Psoas muscle (tissue), 8 donors: ENCODE data around the gene CHTOP. TPM values are rescaled to one million over a fixed set of nuclear protein-coding genes. Genes with fewer than 3 reads are reported as not detected.

Experiments
- ATAC-seq, 4 donors: fragments of 200-7000 bp; cut with Tn5 transposase; one replicate each; pipeline ENCODE4 v1.9.1; 2020; ENCODE audit warnings: moderate library complexity in 3 of 4, mild to moderate bottlenecking in 2 of 4
- DNase-seq, 2 donors: peaks; one replicate each; pipeline ENCODE4 v3.0.0-alpha.2; 2020
- H3K27ac ChIP-seq: fragments of 200-600 bp; one replicate; pipeline ENCODE4 v1.8.0; 2022
- H3K27me3 ChIP-seq, 3 donors: fragments of 200-600 bp in 1 of 3; one replicate each; pipeline versions ENCODE4 v1.6.1 to v1.8.0; 2013 to 2022; ENCODE audit warnings: low read length in 2 of 3, mild to moderate bottlenecking in 2 of 3, moderate library complexity in 1 of 3; ENCODE audit not compliant: insufficient read depth in 3 of 3
- H3K36me3 ChIP-seq, 2 donors: fragments of 200-600 bp in 1 of 2; one replicate each; pipeline versions ENCODE4 v1.6.1 to v1.8.0; 2013 to 2022; ENCODE audit warnings: low read depth in 1 of 2, mild to moderate bottlenecking in 1 of 2, moderate library complexity in 1 of 2; ENCODE audit not compliant: insufficient read depth in 1 of 2
- H3K4me1 ChIP-seq: fragments of 200-600 bp; one replicate; pipeline ENCODE4 v1.8.0; 2022
- H3K4me3 ChIP-seq: fragments of 200-600 bp; one replicate; pipeline ENCODE4 v1.8.0; 2022; ENCODE audit warnings: mild to moderate bottlenecking
- H3K9me3 ChIP-seq: fragments of 200-600 bp; one replicate; pipeline ENCODE4 v1.8.0; 2022
- WGBS, 3 donors: extraction: QIAGEN DNeasy Blood & Tissue Kit; methylation state at CpG; one replicate each; pipeline versions ENCODE4 v1.1.6 to v1.1.7; 2013; 5-methylcytosine and 5-hydroxymethylcytosine counted together
- intact Hi-C, 2 donors: fragments of 100-400 bp; cut with DNase I; formaldehyde crosslinking; loops; one replicate each; pipeline versions ENCODE4 v1.11.0 to v1.14.2; 2022
- polyA plus RNA-seq, 3 donors: library from polyadenylated mRNA; stranded (reverse); fragments of 200-250 nt; gene quantifications; one replicate each; pipeline ENCODE4 v1.2.3, GENCODE V29; 2013
- total RNA-seq, 4 donors: library from RNA; stranded (reverse); fragmentation: NEBNext Ultra II Directional in 2 of 4; extraction: Animal tissue kit (Norgen Biotek cat#: 25700) in 2 of 4; gene quantifications; one replicate each; pipeline versions ENCODE4 v1.2.1 to v1.2.4, GENCODE V29; 2021 to 2023
- TF ChIP-seq, protein P1 (sequence below): fragments of 200-600 bp; IDR thresholded peaks from one replicate; pipeline ENCODE4 v1.8.0; 2022; ENCODE audit warnings: antibody characterized with exemption
- donor health status: healthy with polysubstance abuse.
- donor health status: DM: no; HTN: no; CAD: no; lungs with moderate emphysema.
- donor health status: Bipolar disorder and iron deficiency.
- donor health status: healthy.
- donor health status: DM: yes; HTN: yes; CAD: no.
- donor health status: DM: no; HTN: no; CAD: no.
- donor health status: DM: no; HTN: no; CAD: no.
- donor health status: DM: yes; HTN: yes; CAD: no.

Gene CHTOP
- total and polyA plus RNA-seq, 7 donors: 71.1 to 122 (median 87.7) TPM

DNA sequence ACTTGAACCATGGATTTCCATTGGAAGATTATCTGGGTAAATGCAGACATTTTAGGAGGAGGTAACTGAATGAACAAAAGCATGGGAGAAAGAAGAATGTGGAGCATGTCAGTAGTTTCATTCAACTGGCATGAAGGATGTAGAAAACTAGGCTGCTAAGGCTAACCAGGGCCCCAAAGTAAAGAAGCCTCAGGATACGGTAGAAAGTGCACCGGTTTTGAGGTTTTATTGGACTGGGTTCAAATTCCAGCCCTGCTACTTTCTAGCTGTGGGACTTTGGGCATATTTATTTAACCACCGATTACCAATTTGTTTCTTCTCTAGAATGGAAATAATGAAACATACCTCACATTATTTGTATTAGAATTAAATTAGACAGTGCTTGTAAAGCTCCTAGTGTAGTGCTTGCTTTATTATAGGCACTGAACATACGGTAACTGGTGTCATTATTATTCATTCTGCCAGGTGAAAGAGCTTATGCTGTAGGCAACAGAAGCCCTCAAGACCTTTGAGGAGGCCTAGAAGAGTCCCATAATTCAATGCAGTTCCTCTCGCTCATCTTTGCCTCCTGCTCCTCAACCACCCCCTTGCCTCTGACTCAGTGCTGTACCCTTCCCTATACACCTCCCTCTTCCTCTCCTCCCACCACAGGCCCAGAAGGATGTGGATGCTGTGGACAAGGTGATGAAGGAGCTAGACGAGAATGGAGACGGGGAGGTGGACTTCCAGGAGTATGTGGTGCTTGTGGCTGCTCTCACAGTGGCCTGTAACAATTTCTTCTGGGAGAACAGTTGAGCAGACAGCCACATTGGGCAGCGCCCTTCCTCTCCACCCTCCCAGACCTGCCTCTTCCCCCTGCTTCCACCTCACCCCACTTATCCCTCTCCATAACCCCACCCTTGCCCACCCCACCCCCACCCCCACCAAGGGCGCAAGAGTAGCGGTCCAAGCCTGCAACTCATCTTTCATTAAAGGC lies 2.5 kb upstream of the CHTOP start:
- ATAC-seq: no peak
- WGBS, 3 donors: 69 to 83% (median 70%) methylated on average over 10 of the region's 10 CpGs
- Histone ChIP-seq H3K27ac (peak overlapping the region; percentile 100), H3K4me3 (peak overlapping the region; percentile 66), H3K27me3 (no peaks in the 10 kb centered on the region), H3K36me3 (peaks cover under 1 to 25% of the 10 kb centered on the region in 2 donors), H3K9me3 (no peaks in the 10 kb centered on the region), H3K4me1 (peaks cover 46% of the 10 kb centered on the region)
- TF ChIP-seq, protein P1, sequence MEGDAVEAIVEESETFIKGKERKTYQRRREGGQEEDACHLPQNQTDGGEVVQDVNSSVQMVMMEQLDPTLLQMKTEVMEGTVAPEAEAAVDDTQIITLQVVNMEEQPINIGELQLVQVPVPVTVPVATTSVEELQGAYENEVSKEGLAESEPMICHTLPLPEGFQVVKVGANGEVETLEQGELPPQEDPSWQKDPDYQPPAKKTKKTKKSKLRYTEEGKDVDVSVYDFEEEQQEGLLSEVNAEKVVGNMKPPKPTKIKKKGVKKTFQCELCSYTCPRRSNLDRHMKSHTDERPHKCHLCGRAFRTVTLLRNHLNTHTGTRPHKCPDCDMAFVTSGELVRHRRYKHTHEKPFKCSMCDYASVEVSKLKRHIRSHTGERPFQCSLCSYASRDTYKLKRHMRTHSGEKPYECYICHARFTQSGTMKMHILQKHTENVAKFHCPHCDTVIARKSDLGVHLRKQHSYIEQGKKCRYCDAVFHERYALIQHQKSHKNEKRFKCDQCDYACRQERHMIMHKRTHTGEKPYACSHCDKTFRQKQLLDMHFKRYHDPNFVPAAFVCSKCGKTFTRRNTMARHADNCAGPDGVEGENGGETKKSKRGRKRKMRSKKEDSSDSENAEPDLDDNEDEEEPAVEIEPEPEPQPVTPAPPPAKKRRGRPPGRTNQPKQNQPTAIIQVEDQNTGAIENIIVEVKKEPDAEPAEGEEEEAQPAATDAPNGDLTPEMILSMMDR: no peak
- intact Hi-C loops: no loop called here
- no peak for DNase-seq

DNA sequence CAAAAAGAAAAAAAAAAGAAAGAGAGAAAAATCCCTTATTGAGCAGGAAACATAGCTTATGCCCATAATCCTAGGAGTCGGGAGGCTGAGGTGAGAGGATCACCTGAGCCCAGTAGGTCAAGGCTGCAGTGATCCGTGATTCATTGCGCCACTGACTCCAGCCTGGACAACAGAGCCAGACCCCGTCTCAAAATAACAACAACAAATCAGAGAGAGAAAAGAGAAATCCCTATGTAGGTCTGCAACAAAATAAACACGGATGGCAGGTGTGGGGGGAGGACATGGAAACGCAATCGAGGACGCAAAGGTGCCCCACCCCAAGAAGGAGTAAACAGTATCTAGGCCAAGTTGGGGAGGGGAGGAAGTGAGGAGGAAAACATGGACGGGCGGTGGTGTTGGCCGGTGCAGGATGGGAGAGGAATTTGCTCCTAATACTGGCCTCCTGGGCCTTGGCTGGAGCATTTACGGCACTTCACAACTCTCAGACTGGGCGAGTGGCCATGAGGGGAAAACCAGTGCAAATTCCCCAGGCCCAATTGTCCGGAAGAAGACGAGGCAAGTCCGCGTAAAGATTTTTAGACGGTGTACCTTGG lies 609 bp upstream of the CHTOP start:
- peak overlapping the region; percentile 100 for H3K27ac ChIP-seq
- ATAC-seq (peak; percentile 5 to 34 (median 20)), DNase-seq (no peak)
- intact Hi-C loops: no loop called here
- TF ChIP-seq, protein P1: no peak
- no peaks in the 10 kb centered on the region for H3K9me3 ChIP-seq
- H3K4me3 ChIP-seq: peak overlapping the region; percentile 99
- H3K36me3 ChIP-seq: peaks cover 7 to 44% of the 10 kb centered on the region in 2 donors
- no peaks in the 10 kb centered on the region for H3K27me3 ChIP-seq
- 20 to 41% (median 20%) methylated on average over 18 of the region's 18 CpGs for WGBS, 3 donors
- H3K4me1 ChIP-seq: peaks cover 53% of the 10 kb centered on the region

DNA sequence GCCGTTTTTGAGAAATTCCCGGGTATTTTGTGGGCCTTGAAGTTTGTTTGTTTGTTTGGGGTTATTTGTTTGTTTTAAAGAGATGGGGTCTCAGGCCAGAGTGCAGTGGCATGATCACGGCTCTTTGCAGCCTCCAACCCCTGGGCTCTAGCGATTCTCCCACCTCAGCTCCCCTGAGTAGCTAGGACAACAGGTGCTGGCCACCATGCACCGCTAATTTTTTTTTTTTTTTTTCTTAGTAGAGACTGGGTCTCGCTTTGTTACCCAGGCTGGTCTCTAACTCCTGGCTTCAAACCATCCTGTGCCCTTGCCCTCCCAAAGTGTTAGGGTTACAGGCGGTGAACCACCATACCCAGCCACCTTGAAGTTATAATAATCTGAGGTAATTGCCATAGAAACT lies 2.0 kb downstream of the CHTOP start:
- ATAC-seq (no peak), DNase-seq (no peak)
- Histone ChIP-seq H3K4me3 (peak overlapping the region; percentile 99), H3K9me3 (no peaks in the 10 kb centered on the region), H3K27ac (peak overlapping the region; percentile 100), H3K27me3 (no peaks in the 10 kb centered on the region), H3K36me3 (peaks cover 11 to 68% of the 10 kb centered on the region in 2 donors), H3K4me1 (peaks cover 65% of the 10 kb centered on the region)
- intact Hi-C loops: no loop called here
- TF ChIP-seq, protein P1: no peak
- 51 to 61% (median 54%) methylated on average over 7 of the region's 7 CpGs for WGBS, 3 donors

DNA sequence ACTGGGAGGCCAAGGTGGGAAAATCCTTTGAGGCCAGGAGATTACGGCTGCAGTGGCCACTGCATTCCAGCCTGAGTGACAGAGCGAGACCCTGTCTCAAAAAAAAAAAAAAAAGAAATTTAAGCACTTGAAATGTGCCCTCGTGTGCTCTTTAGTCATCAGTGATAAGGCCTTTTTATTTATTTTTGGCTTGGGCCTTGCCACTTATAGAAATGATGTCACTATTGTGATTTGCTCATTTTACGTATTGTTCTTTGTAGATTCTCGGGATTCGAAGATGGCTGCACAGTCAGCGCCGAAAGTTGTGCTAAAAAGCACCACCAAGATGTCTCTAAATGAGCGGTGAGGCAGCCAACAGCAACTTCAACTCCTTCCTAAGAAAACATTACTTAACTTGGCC lies 2.4 kb downstream of the CHTOP start:
- H3K27ac ChIP-seq: peak overlapping the region; percentile 100
- peak overlapping the region; percentile 99 for H3K4me3 ChIP-seq
- DNase-seq (no peak), ATAC-seq (no peak)
- H3K27me3 ChIP-seq: no peaks in the 10 kb centered on the region
- peaks cover 65% of the 10 kb centered on the region for H3K4me1 ChIP-seq
- H3K9me3 ChIP-seq: no peaks in the 10 kb centered on the region
- TF ChIP-seq, protein P1: no peak
- peaks cover 15 to 68% of the 10 kb centered on the region in 2 donors for H3K36me3 ChIP-seq
- intact Hi-C loops: no loop called here
- WGBS, 3 donors: 66 to 87% (median 69%) methylated on average over 9 of the region's 9 CpGs
